Mesothelial cell of epicardium (in vitro differentiated cells): ENCODE results near the gene VPS39. TPM values are rescaled to one million over a fixed set of nuclear protein-coding genes. Genes with fewer than 3 reads are reported as not detected.

Experiments used
- DNase-seq, 2 experiments: peaks; one replicate each; pipeline ENCODE4 v3.0.0; 2021; ENCODE audit warnings: low spot score in 2 of 2; ENCODE audit not compliant: unreplicated experiment in 2 of 2
- H3K27ac Mint-ChIP-seq: 2 replicates; pipeline ENCODE4 v1.8.0; 2021; ENCODE audit warnings: mixed read lengths
- H3K27me3 Mint-ChIP-seq: 2 replicates; pipeline ENCODE4 v1.8.0; 2021; ENCODE audit warnings: low read depth, mixed read lengths
- H3K36me3 Mint-ChIP-seq: 2 replicates; pipeline ENCODE4 v1.8.0; 2021; ENCODE audit warnings: mixed read lengths
- H3K4me1 Mint-ChIP-seq: 2 replicates; pipeline ENCODE4 v1.8.0; 2021; ENCODE audit warnings: mixed read lengths
- H3K4me3 Mint-ChIP-seq: 2 replicates; pipeline ENCODE4 v1.8.0; 2021; ENCODE audit warnings: mild to moderate bottlenecking, moderate library complexity, mixed read lengths
- H3K9me3 Mint-ChIP-seq: 2 replicates; pipeline ENCODE4 v1.8.0; 2021; ENCODE audit warnings: mixed read lengths
- CTCF ChIP-seq: fragments of 200-600 bp; sonication (generic); IDR thresholded peaks from one replicate; pipeline ENCODE4 v1.5.0; 2021; ENCODE audit warnings: antibody characterized with exemption; ENCODE audit not compliant: unreplicated experiment
- total RNA-seq: library from RNA; stranded (reverse); gene quantifications from 3 replicates; pipeline ENCODE4 v1.2.1, GENCODE V29; 2021

Gene VPS39
- total RNA-seq, 1 donor from 2014 or later, result 86.2 TPM

GRCh38 chr15:42198516-42198915 lies 9.6 kb downstream of the VPS39 start:
- DNase-seq, result no peak
- H3K36me3 Mint-ChIP-seq, result peaks cover 34% of the 10 kb centered on the region
- no peaks in the 10 kb centered on the region for H3K27me3 Mint-ChIP-seq
- peaks cover 7% of the 10 kb centered on the region for H3K4me1 Mint-ChIP-seq
- H3K4me3 Mint-ChIP-seq, result no peak overlapping the region
- H3K27ac Mint-ChIP-seq, result no peak overlapping the region
- H3K9me3 Mint-ChIP-seq, result peaks cover 3% of the 10 kb centered on the region
- TF ChIP-seq CTCF, result no peak

DNA sequence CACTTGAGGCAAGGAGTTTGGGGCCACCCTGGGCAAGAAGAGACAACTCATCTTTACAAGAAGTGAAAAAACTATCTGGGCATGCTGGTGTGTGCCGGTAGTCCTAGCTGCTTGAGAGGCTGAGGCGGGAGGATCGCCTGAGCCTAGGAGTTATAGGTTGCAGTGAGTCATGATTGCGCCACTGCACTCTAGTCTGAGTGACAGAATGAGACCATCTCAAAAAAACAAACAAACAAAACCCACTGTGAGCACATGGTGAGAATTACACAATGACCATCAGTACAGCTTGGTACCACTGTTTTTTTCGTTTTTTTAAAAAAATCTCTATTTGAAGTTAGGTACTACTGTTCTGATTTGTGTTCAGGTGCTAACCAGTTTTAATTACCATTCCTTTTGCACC lies 13.6 kb downstream of the VPS39 start:
- Mint-ChIP-seq H3K27me3 (no peaks in the 10 kb centered on the region), H3K4me1 (peaks cover under 1% of the 10 kb centered on the region), H3K36me3 (peaks cover 50% of the 10 kb centered on the region), H3K27ac (no peak overlapping the region), H3K9me3 (no peaks in the 10 kb centered on the region), H3K4me3 (no peak overlapping the region)
- TF ChIP-seq CTCF, result no peak
- no peak for DNase-seq

- DNase-seq, result no peak
- H3K36me3 Mint-ChIP-seq, result peaks cover 53% of the 10 kb centered on the region
- H3K9me3 Mint-ChIP-seq, result no peaks in the 10 kb centered on the region
- no peaks in the 10 kb centered on the region for H3K27me3 Mint-ChIP-seq
- H3K27ac Mint-ChIP-seq, result no peak overlapping the region
- TF ChIP-seq CTCF, result no peak
- no peaks in the 10 kb centered on the region for H3K4me1 Mint-ChIP-seq
- H3K4me3 Mint-ChIP-seq, result no peak overlapping the region
Measured at GRCh38 chr15:42193383-42193782, 14.7 kb downstream of the VPS39 start.

- H3K9me3 Mint-ChIP-seq, result no peaks in the 10 kb centered on the region
- H3K27me3 Mint-ChIP-seq, result no peaks in the 10 kb centered on the region
- H3K36me3 Mint-ChIP-seq, result peaks cover 42% of the 10 kb centered on the region
- TF ChIP-seq CTCF, result no peak
- no peak overlapping the region for H3K27ac Mint-ChIP-seq
- no peaks in the 10 kb centered on the region for H3K4me1 Mint-ChIP-seq
- no peak for DNase-seq
- H3K4me3 Mint-ChIP-seq, result no peak overlapping the region
Measured at GRCh38 chr15:42191610-42192346, 16.3 kb downstream of the VPS39 start.

- Mint-ChIP-seq H3K4me3 (no peak overlapping the region), H3K27me3 (no peaks in the 10 kb centered on the region), H3K4me1 (no peaks in the 10 kb centered on the region), H3K36me3 (peaks cover 42% of the 10 kb centered on the region), H3K27ac (no peak overlapping the region), H3K9me3 (no peaks in the 10 kb centered on the region)
- no peak for TF ChIP-seq CTCF
- DNase-seq, result no peak
Measured at GRCh38 chr15:42190370-42190769, 17.7 kb downstream of the VPS39 start.

GRCh38 chr15:42185801-42186200 lies 22.3 kb downstream of the VPS39 start:
- Mint-ChIP-seq H3K36me3 (peaks cover 49% of the 10 kb centered on the region), H3K9me3 (no peaks in the 10 kb centered on the region), H3K27ac (no peak overlapping the region), H3K4me3 (no peak overlapping the region), H3K4me1 (no peaks in the 10 kb centered on the region), H3K27me3 (no peaks in the 10 kb centered on the region)
- DNase-seq, result no peak
- TF ChIP-seq CTCF, result no peak
